Natural killer cell treated with Interleukin-12 subunit alpha and Interleukin-12 subunit beta and Interleukin-15 and Interleukin-18, amount 100 ng/mL, for 72 hours (primary cell): Measurements from ENCODE around the gene SDHAF3. TPM values are rescaled to one million over a fixed set of nuclear protein-coding genes. Genes with fewer than 3 reads are reported as not detected.
"Not testable (repeated sequence)": the region's sequence is repeated elsewhere in the genome, so short reads cannot be mapped to it uniquely, and the experiment has no call there.

Experiments
- ATAC-seq, 2 donors: fragments of 150-1000 bp; cut with Tn5 transposase in 1 of 2; sonication (Bioruptor Pico), chemical (Tn5 transposase) in 1 of 2; 2 replicates each; pipeline ENCODE4 v1.10.0; 2021
- DNase-seq: peaks from one replicate; pipeline ENCODE4 v3.0.0; 2022; ENCODE audit warnings: low spot score
- H3K27ac Mint-ChIP-seq, 2 donors: 1 replicate in 1 of 2; 2 replicates in 1 of 2; pipeline ENCODE4 v1.8.0; 2022; ENCODE audit warnings: mixed read lengths in 2 of 2, mild to moderate bottlenecking in 1 of 2, moderate library complexity in 1 of 2
- H3K27me3 Mint-ChIP-seq, 2 donors: 1 replicate in 1 of 2; 2 replicates in 1 of 2; pipeline ENCODE4 v1.8.0; 2022; ENCODE audit warnings: mixed read lengths in 2 of 2
- H3K36me3 Mint-ChIP-seq: one replicate; pipeline ENCODE4 v1.8.0; 2022; ENCODE audit warnings: mixed read lengths
- H3K4me1 Mint-ChIP-seq, 2 donors: 1 replicate in 1 of 2; 2 replicates in 1 of 2; pipeline ENCODE4 v1.8.0; 2022; ENCODE audit warnings: low read depth in 2 of 2, mixed read lengths in 2 of 2, mild to moderate bottlenecking in 1 of 2
- H3K4me3 Mint-ChIP-seq: one replicate; pipeline ENCODE4 v1.8.0; 2022; ENCODE audit warnings: mixed read lengths
- H3K9me3 Mint-ChIP-seq: 2 replicates; pipeline ENCODE4 v1.8.0; 2022; ENCODE audit warnings: mixed read lengths
- total RNA-seq, 2 donors: library from RNA; stranded (reverse); gene quantifications; one replicate each; pipeline ENCODE4 v1.2.3, GENCODE V29; 2022

The SDHAF3 gene
- total RNA-seq, 2 donors from 2014 or later, result 17.0 to 23.8 TPM

DNA sequence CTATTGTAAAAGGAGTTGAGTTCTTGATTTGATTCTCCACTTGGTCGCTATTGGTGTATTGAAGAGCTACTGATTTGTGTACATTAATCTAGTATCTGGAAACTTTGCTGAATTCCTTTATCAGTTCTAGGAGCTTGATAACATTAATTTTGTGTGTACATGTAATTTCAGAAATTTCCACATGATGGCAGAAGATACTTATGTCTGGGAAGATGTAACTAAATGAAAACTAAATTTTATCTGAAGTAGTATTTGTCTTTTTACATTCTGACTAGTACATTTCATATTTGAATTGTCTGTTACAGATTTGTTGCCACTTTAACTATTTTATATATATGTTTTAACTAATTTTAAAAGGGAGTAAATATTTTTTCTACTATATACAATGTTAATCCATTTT lies 27.6 kb downstream of the SDHAF3 start:
- Mint-ChIP-seq H3K4me1 (no peaks in the 10 kb centered on the region), H3K27ac (no peak overlapping the region), H3K36me3 (peaks cover 19% of the 10 kb centered on the region), H3K4me3 (no peak overlapping the region), H3K9me3 (no peaks in the 10 kb centered on the region), H3K27me3 (no peaks in the 10 kb centered on the region)
- ATAC-seq (no peak), DNase-seq (no peak)

DNA sequence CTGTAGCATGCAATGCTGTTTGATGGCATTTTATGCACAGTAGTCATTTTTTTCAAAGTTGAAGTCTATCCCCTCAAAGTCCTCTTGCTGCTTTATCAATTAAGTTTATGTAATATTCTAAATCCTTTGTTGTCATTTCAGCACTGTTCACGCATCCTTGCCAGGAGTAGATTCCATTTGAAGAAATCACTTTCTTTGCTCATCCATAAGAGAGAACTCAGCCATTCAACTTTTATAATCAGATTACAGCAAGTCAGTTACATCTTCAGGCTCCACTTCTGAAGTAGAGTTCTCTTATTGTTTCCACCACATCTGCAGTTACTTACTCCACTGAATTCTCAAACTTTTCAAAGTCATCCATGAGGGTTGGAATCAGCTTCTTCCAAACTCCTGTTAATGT lies 32.3 kb downstream of the SDHAF3 start:
- no peaks in the 10 kb centered on the region for H3K27me3 Mint-ChIP-seq
- peaks cover 0 to 3% of the 10 kb centered on the region in 2 donors for H3K4me1 Mint-ChIP-seq
- DNase-seq, result no peak
- no peaks in the 10 kb centered on the region for H3K36me3 Mint-ChIP-seq
- no peak overlapping the region for H3K4me3 Mint-ChIP-seq
- ATAC-seq, result no peak
- H3K27ac Mint-ChIP-seq, result no peak overlapping the region
- no peaks in the 10 kb centered on the region for H3K9me3 Mint-ChIP-seq

DNA sequence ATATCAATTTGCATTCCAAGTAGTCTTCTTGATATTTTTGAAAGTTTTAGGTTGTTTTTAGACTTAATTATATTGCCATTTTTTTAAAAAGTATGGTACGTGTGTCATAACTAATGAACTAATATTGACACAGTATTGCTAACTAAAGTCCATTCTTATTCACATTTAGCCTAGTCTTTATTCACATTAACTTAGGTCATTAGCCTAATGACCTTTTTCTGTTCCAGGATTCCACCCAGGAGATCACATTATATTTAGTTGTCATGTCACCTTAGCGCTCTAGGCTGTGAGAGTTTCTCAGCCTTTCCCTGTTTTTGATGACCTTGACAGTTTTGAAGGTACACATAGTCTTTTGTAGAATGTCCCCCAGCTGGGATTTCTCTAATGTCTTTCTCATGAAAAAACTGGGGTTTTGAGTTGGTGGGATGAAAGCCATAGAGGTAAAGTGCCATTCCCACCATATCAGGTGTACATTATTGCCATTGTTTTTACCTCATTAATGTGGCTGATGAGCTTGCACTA lies 38.5 kb downstream of the SDHAF3 start:
- Mint-ChIP-seq H3K4me1 (peaks cover 0 to 3% of the 10 kb centered on the region in 2 donors), H3K4me3 (no peak overlapping the region), H3K9me3 (peaks cover 4% of the 10 kb centered on the region), H3K27ac (no peak overlapping the region), H3K27me3 (no peaks in the 10 kb centered on the region), H3K36me3 (peaks cover 16% of the 10 kb centered on the region)
- ATAC-seq (no peak), DNase-seq (no peak)

DNA sequence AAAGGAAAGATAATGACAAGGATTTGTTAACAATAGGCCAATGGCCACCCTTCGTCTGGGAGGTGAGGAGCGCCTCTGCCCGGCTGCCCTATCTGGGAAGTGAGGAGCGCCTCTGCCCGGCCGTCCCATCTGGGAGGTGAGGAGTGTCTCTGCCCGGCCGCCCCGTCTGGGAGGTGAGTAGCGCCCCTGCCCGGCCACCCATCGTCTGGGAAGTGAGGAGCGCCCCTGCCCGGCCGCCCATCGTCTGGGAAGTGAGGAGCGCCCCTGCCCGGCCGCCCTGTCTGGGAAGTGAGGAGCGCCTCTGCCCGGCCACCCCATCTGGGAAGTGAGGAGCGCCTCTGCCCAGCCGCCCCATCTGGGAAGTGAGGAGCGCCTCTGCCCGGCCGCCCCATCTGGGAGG lies 42.5 kb downstream of the SDHAF3 start:
- not testable (repeated sequence) for H3K4me3 Mint-ChIP-seq, DNase-seq, H3K27ac Mint-ChIP-seq, H3K27me3 Mint-ChIP-seq, H3K9me3 Mint-ChIP-seq, ATAC-seq
- Mint-ChIP-seq H3K36me3 (peaks cover 22% of the 10 kb centered on the region), H3K4me1 (peaks cover 11 to 16% of the 10 kb centered on the region in 2 donors)

DNA sequence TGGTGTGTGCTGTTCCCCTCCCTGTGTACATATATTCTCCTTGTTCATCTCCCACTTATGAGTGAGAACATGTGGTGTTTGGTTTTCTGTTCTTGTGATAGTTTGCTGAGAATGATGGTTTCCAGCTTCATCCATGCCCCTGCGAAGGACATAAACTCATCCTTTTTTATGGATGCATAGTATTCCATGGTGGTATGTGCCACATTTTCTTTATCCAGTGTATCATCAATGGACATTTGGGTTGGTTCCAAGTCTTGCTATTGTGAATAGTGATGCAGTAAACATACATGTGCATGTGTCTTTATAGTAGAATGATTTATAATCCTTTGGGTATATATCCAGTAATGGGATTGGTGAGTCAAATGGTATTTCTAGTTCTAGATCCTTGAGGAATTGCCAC lies 44.1 kb downstream of the SDHAF3 start:
- H3K27me3 Mint-ChIP-seq, H3K4me3 Mint-ChIP-seq, H3K27ac Mint-ChIP-seq, ATAC-seq, H3K9me3 Mint-ChIP-seq, DNase-seq: not testable (repeated sequence)
- H3K4me1 Mint-ChIP-seq, result peaks cover 11 to 23% of the 10 kb centered on the region in 2 donors
- peaks cover 23% of the 10 kb centered on the region for H3K36me3 Mint-ChIP-seq

DNA sequence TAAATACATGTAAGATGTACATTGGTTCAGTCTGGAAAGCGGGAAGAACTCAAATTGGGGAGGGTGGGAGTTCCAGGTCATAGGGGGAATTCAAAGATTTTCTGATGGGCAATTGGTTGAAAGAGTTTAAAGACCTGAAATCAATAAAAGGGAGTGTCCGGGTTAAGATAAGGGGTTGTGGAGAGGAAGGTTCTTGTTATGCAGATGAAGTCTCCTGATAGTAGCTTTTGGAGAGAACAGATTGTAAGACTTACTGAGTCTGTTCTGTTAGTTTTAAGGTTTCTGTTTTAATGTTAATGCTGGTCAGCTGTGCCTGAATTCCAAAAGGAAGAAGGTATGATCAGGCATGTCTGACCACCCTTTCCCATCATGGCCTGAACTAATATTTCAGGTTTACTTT lies 48.8 kb downstream of the SDHAF3 start:
- DNase-seq (no peak), ATAC-seq (no peak)
- H3K4me1 Mint-ChIP-seq, result peaks cover 13 to 34% of the 10 kb centered on the region in 2 donors
- H3K9me3 Mint-ChIP-seq, result no peaks in the 10 kb centered on the region
- H3K4me3 Mint-ChIP-seq, result no peak overlapping the region
- peaks cover 13% of the 10 kb centered on the region for H3K36me3 Mint-ChIP-seq
- H3K27ac Mint-ChIP-seq, result no peak overlapping the region
- H3K27me3 Mint-ChIP-seq, result no peaks in the 10 kb centered on the region

DNA sequence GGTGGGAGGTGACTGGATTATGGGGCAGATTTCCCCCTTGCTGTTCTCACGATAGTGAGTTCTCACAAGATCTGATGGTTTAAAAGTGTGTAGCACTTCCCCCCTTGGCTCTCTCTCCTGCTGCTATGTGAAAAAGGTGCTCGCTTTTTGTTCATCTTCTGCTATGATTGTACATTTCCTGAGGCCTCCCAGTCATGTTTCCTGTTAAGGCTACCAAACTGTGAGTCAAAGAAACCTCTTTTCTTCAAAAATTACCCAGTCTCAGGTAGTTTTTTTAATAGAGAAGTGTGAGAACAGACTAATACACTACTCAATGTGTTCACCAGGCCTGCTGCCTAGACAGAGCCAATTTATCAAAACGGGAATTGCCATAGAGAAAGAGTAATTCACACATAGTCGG lies 49.7 kb downstream of the SDHAF3 start:
- Mint-ChIP-seq H3K9me3 (no peaks in the 10 kb centered on the region), H3K4me3 (no peak overlapping the region), H3K27me3 (no peaks in the 10 kb centered on the region), H3K36me3 (peaks cover 10% of the 10 kb centered on the region), H3K4me1 (peaks cover 10 to 29% of the 10 kb centered on the region in 2 donors), H3K27ac (peak overlapping the region in 1 of 2 donors; percentile 49)
- ATAC-seq, result peak in 1 of 2 donors; percentile 20
- no peak for DNase-seq

DNA sequence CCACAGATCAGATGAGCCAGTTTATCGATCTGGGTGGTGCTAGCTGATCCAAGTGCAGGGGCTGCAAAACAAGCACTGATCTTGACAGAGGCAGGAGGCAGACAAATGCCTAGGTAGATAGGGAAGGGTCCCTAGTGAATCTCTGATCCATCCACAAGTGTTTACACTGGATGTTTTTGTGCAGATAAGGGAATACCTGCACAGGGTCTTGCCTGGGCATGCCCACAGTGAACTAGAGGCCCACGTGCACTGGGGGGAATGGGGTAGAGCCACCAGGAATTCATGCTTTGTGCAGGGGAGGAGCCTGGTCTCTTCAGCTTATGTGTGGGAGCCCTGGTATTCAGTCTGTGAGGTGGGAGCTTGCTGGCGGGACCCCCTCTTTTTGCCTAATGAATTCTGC lies 50.3 kb downstream of the SDHAF3 start:
- ATAC-seq, result no peak
- H3K27me3 Mint-ChIP-seq, result no peaks in the 10 kb centered on the region
- peak overlapping the region in 1 of 2 donors; percentile 49 for H3K27ac Mint-ChIP-seq
- H3K4me3 Mint-ChIP-seq, result no peak overlapping the region
- H3K4me1 Mint-ChIP-seq, result peaks cover 5 to 23% of the 10 kb centered on the region in 2 donors
- peaks cover 9% of the 10 kb centered on the region for H3K36me3 Mint-ChIP-seq
- no peak for DNase-seq
- no peaks in the 10 kb centered on the region for H3K9me3 Mint-ChIP-seq

DNA sequence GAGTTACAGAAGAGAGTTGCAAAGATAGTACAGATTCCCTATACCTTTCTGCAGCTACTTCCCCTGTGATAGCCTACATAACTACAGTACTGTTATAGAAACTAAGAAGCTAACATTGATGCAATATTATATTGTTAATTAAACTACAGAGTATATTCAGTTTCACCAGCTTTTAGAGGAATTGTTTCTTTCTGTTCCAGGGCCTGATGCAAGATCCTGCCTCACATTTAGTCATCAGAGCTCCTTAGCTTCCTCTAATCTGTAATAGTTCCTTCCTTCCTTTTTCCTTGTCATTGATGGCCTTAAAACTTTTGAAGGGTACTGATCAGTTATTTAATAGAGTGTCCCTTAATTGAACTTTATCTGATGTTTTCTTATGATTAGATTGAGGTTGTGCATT lies 56.8 kb downstream of the SDHAF3 start:
- Mint-ChIP-seq H3K4me3 (no peak overlapping the region), H3K27me3 (no peaks in the 10 kb centered on the region), H3K27ac (no peak overlapping the region), H3K36me3 (no peaks in the 10 kb centered on the region), H3K9me3 (no peaks in the 10 kb centered on the region), H3K4me1 (peaks cover 5 to 6% of the 10 kb centered on the region in 2 donors)
- no peak for ATAC-seq
- DNase-seq, result no peak

DNA sequence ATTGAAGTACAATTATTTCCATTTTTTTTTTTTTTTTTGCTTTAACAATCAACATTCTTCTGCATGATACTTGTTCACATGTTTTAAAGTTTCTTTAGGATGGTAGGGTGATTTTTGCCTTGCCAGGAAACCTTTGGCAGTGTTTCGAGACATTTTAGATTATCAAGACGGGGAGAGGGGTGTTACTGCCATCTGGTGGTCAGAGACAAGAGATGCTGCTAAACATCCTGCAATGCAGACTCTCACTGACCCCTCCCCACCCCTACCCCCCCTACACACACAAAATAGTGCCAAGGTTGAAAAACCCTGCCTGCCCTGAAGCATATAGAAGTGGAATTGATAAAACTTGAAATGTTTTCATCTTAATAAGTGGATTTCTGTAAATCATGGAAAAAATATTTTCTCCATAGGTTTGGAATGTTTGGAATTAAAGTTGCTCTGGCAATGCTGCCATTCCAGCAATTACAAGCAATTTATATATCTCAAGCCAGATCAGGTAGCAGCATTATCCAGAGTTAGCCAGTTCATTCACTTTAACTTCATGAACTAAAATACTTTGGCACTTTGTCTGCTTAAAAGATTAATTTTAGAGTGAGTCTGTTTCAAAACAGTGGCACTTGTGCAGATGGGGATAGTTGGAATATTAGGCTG lies 62.1 kb downstream of the SDHAF3 start:
- Mint-ChIP-seq H3K4me3 (no peak overlapping the region), H3K4me1 (peaks cover 2 to 3% of the 10 kb centered on the region in 2 donors), H3K27ac (no peak overlapping the region), H3K9me3 (no peaks in the 10 kb centered on the region), H3K36me3 (peaks cover 9% of the 10 kb centered on the region), H3K27me3 (no peaks in the 10 kb centered on the region)
- DNase-seq (peak; percentile 64), ATAC-seq (peak in 1 of 2 donors; percentile 65)

DNA sequence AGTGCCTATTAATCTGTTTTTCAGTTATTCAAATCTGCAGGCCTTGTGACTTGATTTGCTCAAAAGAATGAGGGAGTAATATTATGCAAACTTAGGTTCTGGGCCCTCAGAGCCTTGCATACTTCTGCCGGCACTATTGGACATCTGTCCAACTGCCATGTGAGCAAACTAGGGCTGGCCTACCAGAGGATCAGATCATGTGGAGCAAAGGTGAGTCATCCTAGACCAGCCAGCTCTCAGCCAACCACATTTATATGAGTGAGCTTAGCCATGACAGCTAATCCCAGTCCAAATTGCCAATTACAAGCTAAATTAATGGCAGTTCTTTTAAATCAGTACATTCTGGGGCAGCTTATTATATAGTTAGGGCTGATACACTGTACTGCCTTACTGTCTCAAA lies 69.6 kb downstream of the SDHAF3 start:
- no peak overlapping the region for H3K4me3 Mint-ChIP-seq
- H3K27me3 Mint-ChIP-seq, result peaks cover 3 to 9% of the 10 kb centered on the region in 2 donors
- ATAC-seq, result no peak
- no peaks in the 10 kb centered on the region for H3K9me3 Mint-ChIP-seq
- H3K27ac Mint-ChIP-seq, result no peak overlapping the region
- no peaks in the 10 kb centered on the region for H3K4me1 Mint-ChIP-seq
- peaks cover 9% of the 10 kb centered on the region for H3K36me3 Mint-ChIP-seq
- DNase-seq, result no peak

DNA sequence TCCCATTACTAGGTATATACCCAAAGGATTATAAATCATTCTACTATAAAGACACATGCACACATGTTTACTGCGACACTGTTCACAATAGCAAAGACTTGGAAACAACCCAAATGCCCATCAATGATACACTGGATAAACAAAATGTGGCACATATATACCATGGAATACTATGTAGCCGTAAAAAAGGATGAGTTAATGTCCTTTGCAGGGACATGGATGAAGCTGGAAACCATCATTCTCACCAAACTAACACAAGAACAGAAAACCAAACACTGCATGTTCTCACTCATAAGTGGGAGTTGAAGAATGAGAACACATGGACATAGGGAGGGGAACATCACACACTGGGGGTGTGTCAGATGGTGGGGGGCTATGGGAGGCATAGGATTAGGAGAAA lies 78.7 kb downstream of the SDHAF3 start:
- not testable (repeated sequence) for H3K4me3 Mint-ChIP-seq, DNase-seq, H3K9me3 Mint-ChIP-seq

DNA sequence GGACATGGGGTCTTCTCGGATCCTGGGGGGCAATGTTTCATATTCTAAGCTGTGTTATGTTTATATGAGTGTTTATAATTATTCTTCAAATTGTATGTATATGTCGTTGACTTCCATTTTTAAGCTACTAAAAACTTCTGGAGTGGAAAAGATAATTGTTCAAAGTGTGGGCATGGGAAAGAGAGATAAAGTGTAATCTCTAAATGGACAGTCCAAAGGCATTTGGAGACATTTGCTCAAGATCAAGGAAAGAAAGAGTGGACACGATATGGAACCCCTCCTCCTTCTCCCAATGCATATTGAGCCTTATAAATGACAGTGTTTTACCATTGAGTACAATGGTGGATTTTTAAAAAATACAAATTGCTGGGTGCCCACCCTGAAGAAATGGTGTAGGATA lies 81.1 kb downstream of the SDHAF3 start:
- Mint-ChIP-seq H3K4me1 (no peaks in the 10 kb centered on the region), H3K27me3 (peaks cover 14 to 35% of the 10 kb centered on the region in 2 donors), H3K27ac (no peak overlapping the region), H3K36me3 (no peaks in the 10 kb centered on the region), H3K9me3 (no peaks in the 10 kb centered on the region), H3K4me3 (no peak overlapping the region)
- DNase-seq (no peak), ATAC-seq (no peak)

More for the DNA sequence above, 78.7 kb downstream of the SDHAF3 start:
- H3K27ac Mint-ChIP-seq, ATAC-seq, H3K36me3 Mint-ChIP-seq, H3K4me1 Mint-ChIP-seq: not testable (repeated sequence)
- peaks cover 16 to 41% of the 10 kb centered on the region in 2 donors for H3K27me3 Mint-ChIP-seq

DNA sequence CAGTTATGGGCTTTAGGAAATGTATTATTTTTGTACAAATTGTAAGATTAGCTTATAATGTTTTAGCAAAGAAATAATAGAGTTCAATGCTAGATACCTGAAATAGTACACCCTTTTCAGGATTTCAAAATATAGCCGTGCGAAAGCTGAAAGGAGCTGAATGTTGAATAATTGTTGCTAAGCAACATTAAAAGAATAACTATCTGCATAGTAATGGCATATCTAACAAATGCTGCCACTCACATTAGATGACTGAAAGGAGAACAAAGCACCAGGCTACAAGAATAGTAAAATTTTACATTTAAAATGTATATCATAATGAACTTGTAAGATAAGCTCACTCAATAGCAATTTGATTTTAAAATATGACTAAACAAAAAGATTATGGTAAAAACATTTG lies 82.5 kb downstream of the SDHAF3 start:
- Mint-ChIP-seq H3K36me3 (no peaks in the 10 kb centered on the region), H3K27me3 (peaks cover 7 to 41% of the 10 kb centered on the region in 2 donors), H3K9me3 (no peaks in the 10 kb centered on the region), H3K4me1 (no peaks in the 10 kb centered on the region), H3K27ac (no peak overlapping the region), H3K4me3 (no peak overlapping the region)
- ATAC-seq (no peak), DNase-seq (no peak)

DNA sequence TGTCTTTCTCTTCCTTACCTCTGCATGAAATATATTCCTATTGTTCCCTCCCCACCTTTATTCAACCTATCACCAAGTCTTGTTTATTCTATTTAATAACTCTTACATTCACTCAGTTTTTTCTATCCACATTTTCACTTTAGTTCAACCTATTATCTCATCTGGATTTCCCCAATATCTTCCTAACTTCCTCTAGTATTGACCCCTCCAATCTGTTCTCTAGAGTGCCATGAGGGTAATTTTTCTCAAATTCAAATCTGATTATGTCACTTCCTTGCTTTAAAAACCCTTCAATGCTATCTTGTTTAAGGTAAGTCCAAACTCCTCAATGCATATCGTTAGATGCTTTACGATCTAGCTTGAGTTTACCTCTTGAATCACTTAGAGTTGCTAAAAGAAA lies 86.5 kb downstream of the SDHAF3 start:
- ATAC-seq (no peak), DNase-seq (no peak)
- H3K9me3 Mint-ChIP-seq, result no peaks in the 10 kb centered on the region
- H3K27me3 Mint-ChIP-seq, result peaks cover 4 to 35% of the 10 kb centered on the region in 2 donors
- no peaks in the 10 kb centered on the region for H3K36me3 Mint-ChIP-seq
- no peak overlapping the region for H3K4me3 Mint-ChIP-seq
- no peaks in the 10 kb centered on the region for H3K4me1 Mint-ChIP-seq
- H3K27ac Mint-ChIP-seq, result no peak overlapping the region
